ENCODE measurements around the gene SESTD1. TPM values are rescaled to one million over a fixed set of nuclear protein-coding genes. Genes with fewer than 3 reads are reported as not detected.

Gene SESTD1
- total and polyA plus RNA-seq, 8 donors = 36.0 to 76.9 (median 49.7) TPM

DNA sequence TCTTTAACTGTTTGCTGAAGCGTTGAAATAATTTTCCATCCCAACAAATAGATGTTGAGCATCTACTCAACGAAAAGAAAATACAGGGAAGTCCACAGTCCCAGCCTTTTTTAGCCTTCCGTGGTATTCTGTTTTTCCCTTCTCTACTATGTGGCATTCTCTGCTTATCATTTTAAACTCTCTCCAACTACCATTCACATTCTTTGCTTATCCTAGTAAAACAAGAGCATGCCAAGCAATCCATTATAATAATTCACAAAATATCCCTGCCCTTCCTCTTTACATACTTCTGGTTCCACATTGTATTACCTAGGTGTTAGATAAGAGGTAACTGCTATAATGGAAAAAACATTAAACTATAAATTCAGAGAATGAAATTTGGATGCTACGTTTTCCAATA is 1.6 kb upstream of the SESTD1 start:
- peaks cover 6 to 45% of the 10 kb centered on the region in 2 donors for H3K4me1 ChIP-seq
- H3K4me3 ChIP-seq = no peak overlapping the region
- ATAC-seq (peak; percentile 3), DNase-seq (no peak)
- peak overlapping the region; percentile 87 to 91 for H3K27ac ChIP-seq
- H3K36me3 ChIP-seq = no peaks in the 10 kb centered on the region
- TF ChIP-seq, protein P1, sequence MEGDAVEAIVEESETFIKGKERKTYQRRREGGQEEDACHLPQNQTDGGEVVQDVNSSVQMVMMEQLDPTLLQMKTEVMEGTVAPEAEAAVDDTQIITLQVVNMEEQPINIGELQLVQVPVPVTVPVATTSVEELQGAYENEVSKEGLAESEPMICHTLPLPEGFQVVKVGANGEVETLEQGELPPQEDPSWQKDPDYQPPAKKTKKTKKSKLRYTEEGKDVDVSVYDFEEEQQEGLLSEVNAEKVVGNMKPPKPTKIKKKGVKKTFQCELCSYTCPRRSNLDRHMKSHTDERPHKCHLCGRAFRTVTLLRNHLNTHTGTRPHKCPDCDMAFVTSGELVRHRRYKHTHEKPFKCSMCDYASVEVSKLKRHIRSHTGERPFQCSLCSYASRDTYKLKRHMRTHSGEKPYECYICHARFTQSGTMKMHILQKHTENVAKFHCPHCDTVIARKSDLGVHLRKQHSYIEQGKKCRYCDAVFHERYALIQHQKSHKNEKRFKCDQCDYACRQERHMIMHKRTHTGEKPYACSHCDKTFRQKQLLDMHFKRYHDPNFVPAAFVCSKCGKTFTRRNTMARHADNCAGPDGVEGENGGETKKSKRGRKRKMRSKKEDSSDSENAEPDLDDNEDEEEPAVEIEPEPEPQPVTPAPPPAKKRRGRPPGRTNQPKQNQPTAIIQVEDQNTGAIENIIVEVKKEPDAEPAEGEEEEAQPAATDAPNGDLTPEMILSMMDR (IDR thresholded peaks at IDR 0.05) = no peak
- intact Hi-C loops (cut with DNase I) = no loop called here
- no peaks in the 10 kb centered on the region for H3K9me3 ChIP-seq
- no peaks in the 10 kb centered on the region for H3K27me3 ChIP-seq

DNA sequence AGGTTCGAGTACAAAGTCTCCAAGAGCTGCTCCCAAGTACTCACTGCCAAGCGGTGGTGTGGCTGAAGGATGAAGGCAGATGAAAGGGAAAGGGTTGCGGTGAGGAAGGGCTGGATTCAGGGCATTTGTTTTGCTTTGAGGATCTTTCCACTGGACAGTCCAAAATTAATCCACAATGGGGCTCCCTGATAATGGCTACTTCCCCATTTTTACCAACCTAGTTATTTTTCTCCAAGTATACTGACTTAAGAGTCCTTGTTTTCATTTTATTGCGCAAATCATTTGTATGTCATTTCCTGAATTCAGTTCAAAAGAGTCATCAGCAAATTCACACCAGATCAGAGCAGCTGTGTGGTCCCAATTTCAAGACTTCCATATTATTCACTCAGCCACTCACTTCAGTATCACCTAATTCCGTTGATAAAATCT is 464 bp upstream of the SESTD1 start:
- peak in 1 of 4 donors; percentile 18 for DNase-seq
- intact Hi-C loops (cut with DNase I) = no loop called here
- TF ChIP-seq, protein P1 (IDR thresholded peaks at IDR 0.05) = no peak

DNA sequence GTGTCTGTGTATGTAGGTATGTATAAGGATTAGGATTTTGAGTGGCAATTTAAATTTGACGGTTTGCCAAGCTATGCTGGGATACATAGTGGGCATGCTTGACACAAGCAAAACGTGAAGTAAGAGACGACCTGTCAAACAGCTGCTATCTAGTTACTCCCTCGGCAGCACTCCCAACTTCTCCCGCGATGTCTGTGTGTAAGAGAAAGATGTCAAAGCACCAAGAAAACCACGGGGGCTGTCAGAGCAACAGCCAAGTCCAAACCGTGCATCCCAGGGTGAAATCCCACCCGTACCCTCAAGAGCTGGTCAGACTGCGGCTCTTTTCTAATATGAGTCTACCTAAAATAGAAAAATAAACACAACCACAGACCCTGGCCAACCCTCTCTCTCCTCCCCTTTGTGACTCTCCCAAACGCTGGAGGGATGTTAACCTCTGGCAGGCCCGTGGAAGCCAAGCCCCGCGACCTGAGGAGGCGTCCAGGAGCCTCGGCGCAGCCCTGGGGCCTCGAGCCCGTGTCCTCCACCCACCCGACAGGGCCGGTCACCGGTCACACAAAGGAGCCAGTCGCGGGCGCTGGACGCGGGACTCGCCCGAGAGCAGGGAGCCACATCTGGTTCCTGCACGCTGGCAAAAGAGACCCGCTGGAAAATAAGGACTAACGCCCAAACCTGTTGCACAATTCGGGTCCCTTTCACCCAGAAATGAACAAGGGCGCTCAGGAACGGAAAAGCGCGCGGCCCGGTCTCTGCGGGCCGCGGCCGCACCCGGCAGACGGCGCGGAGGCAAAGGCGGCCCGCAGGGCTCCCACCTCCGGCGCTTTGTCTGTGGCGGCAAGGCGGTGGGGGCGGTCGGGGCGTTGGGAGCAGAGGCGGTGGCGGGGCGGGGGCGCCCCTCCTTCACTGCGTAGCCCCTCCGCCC is 925 bp downstream of the SESTD1 start:
- ATAC-seq = peak; percentile 34
- Histone ChIP-seq H3K9me3 (no peaks in the 10 kb centered on the region), H3K4me3 (peak overlapping the region; percentile 50 to 58), H3K36me3 (no peaks in the 10 kb centered on the region), H3K27ac (peak overlapping the region; percentile 87 to 91), H3K4me1 (peaks cover 6 to 53% of the 10 kb centered on the region in 2 donors), H3K27me3 (no peaks in the 10 kb centered on the region)
- TF ChIP-seq, protein P1 (IDR thresholded peaks at IDR 0.05) = no peak
- intact Hi-C loops (cut with DNase I) = no loop called here
- DNase-seq = peak; percentile 36 to 91 (median 60)

More for the DNA sequence above, 464 bp upstream of the SESTD1 start:
- Histone ChIP-seq H3K27ac (peak overlapping the region; percentile 87 to 91), H3K4me3 (peak overlapping the region; percentile 50 to 58), H3K9me3 (no peaks in the 10 kb centered on the region), H3K27me3 (no peaks in the 10 kb centered on the region), H3K4me1 (peaks cover 6 to 54% of the 10 kb centered on the region in 2 donors), H3K36me3 (no peaks in the 10 kb centered on the region)
- ATAC-seq = peak; percentile 21

- ATAC-seq = no peak
- H3K9me3 ChIP-seq = no peaks in the 10 kb centered on the region
- peak overlapping the region; percentile 50 to 58 for H3K4me3 ChIP-seq
- no peaks in the 10 kb centered on the region for H3K27me3 ChIP-seq
- intact Hi-C loops (cut with DNase I) = no loop called here
- peak overlapping the region; percentile 87 to 91 for H3K27ac ChIP-seq
- TF ChIP-seq, protein P1 (IDR thresholded peaks at IDR 0.05) = no peak
- no peak for DNase-seq
- H3K36me3 ChIP-seq = no peaks in the 10 kb centered on the region
- peaks cover 6 to 49% of the 10 kb centered on the region in 2 donors for H3K4me1 ChIP-seq
Measured at GRCh38 chr2:179263015-179263414, 1.6 kb downstream of the SESTD1 start.

DNA sequence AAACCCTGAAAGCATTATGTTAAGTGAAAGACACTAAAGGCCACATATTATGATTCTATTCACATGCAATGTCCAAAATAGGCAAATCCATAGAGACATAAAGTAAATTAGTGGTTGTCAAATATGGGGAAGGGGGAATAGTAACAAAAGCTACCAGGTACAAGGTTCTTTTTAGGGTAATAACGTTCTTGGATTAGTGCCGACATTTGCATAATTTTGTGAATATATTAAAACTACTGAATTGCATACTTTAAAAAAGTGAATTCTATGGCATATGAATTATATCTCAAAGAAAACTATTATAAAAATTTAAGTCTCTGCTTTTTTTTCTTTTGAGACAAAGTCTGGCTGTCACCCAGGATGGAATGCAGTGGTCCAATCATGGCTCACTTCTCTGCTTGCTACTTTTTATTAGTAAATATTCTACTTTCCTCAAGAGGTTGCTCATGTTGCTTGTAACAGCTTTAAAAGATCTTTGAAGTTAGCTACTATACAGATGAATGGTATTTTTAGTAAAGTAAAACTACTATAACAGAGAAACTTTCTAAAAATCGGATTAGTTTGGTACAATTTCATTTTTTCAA is 2.5 kb downstream of the SESTD1 start:
- intact Hi-C loops (cut with DNase I) = no loop called here
- H3K27ac ChIP-seq = no peak overlapping the region
- ATAC-seq = no peak
- H3K36me3 ChIP-seq = no peaks in the 10 kb centered on the region
- peak overlapping the region in 1 of 2 donors; percentile 58 for H3K4me3 ChIP-seq
- H3K27me3 ChIP-seq = no peaks in the 10 kb centered on the region
- no peaks in the 10 kb centered on the region for H3K9me3 ChIP-seq
- peaks cover 6 to 49% of the 10 kb centered on the region in 2 donors for H3K4me1 ChIP-seq
- TF ChIP-seq, protein P1 (IDR thresholded peaks at IDR 0.05) = no peak
- no peak for DNase-seq
